SJCRH30 (cell line): Measurements from ENCODE around the gene MARS1. TPM values are rescaled to one million over a fixed set of nuclear protein-coding genes. Genes with fewer than 3 reads are reported as not detected.

Experiments used
- DNase-seq, 2 experiments: peaks; one replicate each; pipeline ENCODE4 v3.0.0-alpha.2; 2015 to 2020
- H3K27ac ChIP-seq: fragments of 250-450 bp; sonication (Bioruptor Pico); 2 replicates; pipeline ENCODE4 v1.5.1; 2020; ENCODE audit warnings: mild to moderate bottlenecking, moderate library complexity
- H3K27me3 ChIP-seq: fragments of 250-450 bp; sonication (Bioruptor Pico); 2 replicates; pipeline ENCODE4 v1.5.1; 2020; ENCODE audit warnings: mild to moderate bottlenecking, moderate library complexity
- H3K36me3 ChIP-seq: fragments of 250-450 bp; sonication (Bioruptor Pico); 2 replicates; pipeline ENCODE4 v1.5.1; 2020; ENCODE audit warnings: mild to moderate bottlenecking, moderate library complexity
- H3K4me1 ChIP-seq: fragments of 250-450 bp; sonication (Bioruptor Pico); 2 replicates; pipeline ENCODE4 v1.5.1; 2020; ENCODE audit warnings: mild to moderate bottlenecking, moderate library complexity
- H3K4me3 ChIP-seq: fragments of 250-450 bp; sonication (Bioruptor Pico); 2 replicates; pipeline ENCODE4 v1.5.1; 2020; ENCODE audit warnings: mild to moderate bottlenecking, moderate library complexity
- H3K9me3 ChIP-seq: fragments of 250-450 bp; sonication (Bioruptor Pico); replicated peaks from 2 replicates; pipeline ENCODE4 v1.5.1; 2020; ENCODE audit warnings: mild to moderate bottlenecking, moderate library complexity
- total RNA-seq: library from RNA; depleted of rRNA; stranded (reverse); fragments of >200 nt; shearing (Covaris generic); gene quantifications from 2 replicates; pipeline ENCODE4 v1.2.3, GENCODE V29; 2014

MARS1 gene
- total RNA-seq, 1 experiment from 2014 or later = 839 TPM

DNA sequence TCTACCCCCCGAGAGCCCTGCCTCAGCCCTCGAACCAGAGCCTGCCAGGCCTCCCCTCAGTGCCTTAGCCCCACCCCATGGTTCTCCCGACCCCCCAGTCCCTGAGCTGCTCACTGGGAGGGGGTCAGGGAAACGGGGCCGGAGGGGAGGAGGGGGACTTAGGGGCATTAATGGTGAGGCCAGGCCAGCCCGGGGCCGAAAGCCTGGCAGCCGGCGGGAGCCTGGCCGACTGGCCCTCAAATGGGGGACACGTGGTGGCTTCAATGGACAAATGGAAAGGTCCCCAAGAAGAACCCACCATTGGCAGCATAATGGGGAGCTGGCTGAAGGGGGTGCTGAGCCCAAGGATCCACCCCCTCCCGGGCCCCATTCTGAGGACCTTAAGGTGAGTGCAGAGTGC lies 40.3 kb downstream of the MARS1 start:
- DNase-seq = no peak
- no peak overlapping the region for H3K27ac ChIP-seq
- no peaks in the 10 kb centered on the region for H3K9me3 ChIP-seq
- no peaks in the 10 kb centered on the region for H3K27me3 ChIP-seq
- peaks cover 18% of the 10 kb centered on the region for H3K4me1 ChIP-seq
- H3K4me3 ChIP-seq = no peak overlapping the region
- peaks cover 59% of the 10 kb centered on the region for H3K36me3 ChIP-seq

DNA sequence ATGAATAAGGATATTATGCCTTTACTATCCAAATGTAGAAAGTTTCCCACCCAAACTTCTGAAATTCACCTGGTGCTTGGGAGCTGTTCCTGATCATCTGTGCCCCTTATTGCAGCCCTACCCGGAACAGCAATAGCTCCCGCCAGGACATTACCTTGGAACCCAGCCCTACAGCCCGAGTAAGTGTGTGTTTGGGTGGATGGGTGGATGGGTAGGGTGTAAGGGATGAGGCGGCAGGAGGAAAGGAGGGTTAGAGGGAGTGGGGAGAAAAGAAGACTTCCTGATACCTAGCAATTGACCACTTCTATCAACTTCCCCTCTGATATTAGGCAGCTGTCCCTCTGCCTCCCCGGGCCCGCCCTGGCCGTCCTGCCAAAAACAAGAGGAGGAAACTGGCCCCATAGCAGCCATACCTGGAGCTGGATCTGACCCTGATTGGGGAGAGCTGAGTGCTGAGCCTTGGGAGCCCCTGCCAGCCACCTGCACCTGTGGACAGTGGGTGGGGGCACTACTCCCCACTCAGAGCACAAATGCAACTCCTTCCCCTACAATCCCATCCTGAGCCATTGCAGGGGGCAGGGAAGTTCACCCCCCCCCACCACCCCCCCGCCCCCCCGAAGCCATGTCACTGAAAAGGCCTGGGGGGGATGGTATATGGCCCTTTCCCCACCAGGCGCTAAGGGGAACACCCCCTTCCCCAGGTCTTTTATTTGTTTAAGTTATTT lies 41.1 kb downstream of the MARS1 start:
- H3K36me3 ChIP-seq = peaks cover 59% of the 10 kb centered on the region
- H3K4me1 ChIP-seq = peaks cover 11% of the 10 kb centered on the region
- H3K9me3 ChIP-seq = no peaks in the 10 kb centered on the region
- H3K27me3 ChIP-seq = no peaks in the 10 kb centered on the region
- no peak overlapping the region for H3K4me3 ChIP-seq
- no peak overlapping the region for H3K27ac ChIP-seq
- no peak for DNase-seq

DNA sequence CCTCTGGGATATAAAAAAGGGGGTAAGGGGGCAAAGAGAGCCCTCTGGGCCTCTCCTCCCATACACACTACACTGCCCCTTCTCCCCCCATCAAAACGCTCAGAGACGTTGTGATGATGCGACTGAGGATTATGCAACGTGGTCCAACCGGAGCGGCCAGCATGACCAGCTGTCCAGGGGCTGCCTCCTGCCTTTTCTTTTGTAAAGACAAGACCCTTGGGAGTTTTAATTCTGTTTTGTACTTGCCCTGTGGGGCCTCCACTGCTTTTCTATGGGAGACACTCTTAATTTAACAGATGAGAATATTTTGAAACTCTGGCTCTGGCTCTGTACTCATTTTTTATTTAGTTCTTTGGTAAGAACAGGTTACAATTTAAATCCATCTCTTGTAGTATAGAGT lies 42.0 kb downstream of the MARS1 start:
- Histone ChIP-seq H3K27ac (no peak overlapping the region), H3K36me3 (peaks cover 59% of the 10 kb centered on the region), H3K9me3 (no peaks in the 10 kb centered on the region), H3K4me3 (no peak overlapping the region), H3K27me3 (no peaks in the 10 kb centered on the region), H3K4me1 (peaks cover 3% of the 10 kb centered on the region)
- DNase-seq = no peak

DNA sequence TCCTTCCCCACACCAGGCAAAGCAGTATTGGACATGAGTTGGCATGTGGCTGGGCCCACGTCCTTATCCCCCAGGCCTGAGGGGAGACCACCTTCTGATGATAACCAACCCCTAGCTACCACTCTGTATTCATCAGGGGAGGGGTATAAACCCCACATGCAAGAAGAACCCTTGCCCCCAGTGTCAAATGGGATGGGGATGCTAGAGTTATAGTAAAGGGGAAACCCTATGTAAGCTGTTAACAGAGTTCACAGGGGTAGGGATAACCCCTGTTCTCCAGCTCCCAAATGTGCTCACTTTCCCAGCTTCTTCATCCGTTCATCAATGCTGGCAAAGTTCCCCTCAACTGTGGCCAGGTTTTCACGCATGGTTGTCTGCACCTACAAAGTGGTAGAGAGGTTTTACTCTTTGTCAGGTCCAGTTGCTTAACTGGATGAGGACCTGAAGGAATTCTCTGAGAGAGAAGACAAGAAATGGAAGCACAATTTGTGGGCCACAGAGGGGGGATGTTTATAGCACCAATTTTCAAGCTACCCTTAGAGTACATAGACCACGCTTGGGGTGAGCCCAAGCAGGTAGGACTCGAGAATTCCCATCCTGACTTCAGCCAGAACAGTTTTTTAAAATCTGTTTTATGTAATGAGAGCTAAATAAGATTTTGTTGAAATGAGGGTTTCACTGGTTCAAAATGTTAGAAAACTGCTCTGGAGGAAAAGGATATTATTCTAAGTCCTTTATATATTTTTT lies 42.7 kb downstream of the MARS1 start:
- H3K27ac ChIP-seq = no peak overlapping the region
- no peaks in the 10 kb centered on the region for H3K4me1 ChIP-seq
- H3K9me3 ChIP-seq = no peaks in the 10 kb centered on the region
- DNase-seq = no peak
- no peak overlapping the region for H3K4me3 ChIP-seq
- 0 out of 2 replicates have a peak, but pooled peaks cover 3% of the 10 kb centered on the region for H3K27me3 ChIP-seq
- H3K36me3 ChIP-seq = peaks cover 53% of the 10 kb centered on the region

DNA sequence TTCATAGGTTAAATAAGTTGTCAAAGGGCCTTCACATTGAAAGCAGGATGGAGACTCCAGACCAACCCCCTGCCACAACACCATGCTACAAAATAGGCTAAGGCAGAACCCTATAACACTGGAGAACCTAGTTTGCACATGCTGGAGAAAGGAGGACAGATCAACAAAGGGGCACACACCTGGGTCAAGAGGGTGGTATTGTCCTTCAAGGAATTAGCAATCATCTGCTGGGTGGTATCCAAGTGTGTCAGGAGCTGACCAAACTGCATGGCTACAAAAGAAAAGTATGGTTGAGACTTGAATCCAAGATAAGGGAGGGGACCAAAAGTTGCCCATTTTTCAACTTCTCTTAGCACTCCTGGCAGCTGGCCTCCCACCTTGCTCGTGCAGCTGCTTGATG lies 44.0 kb downstream of the MARS1 start:
- DNase-seq = no peak
- peaks cover 15% of the 10 kb centered on the region; the same call in 1 of the 2 replicates for H3K27me3 ChIP-seq
- no peak overlapping the region for H3K27ac ChIP-seq
- no peaks in the 10 kb centered on the region for H3K4me1 ChIP-seq
- H3K9me3 ChIP-seq = no peaks in the 10 kb centered on the region
- no peak overlapping the region for H3K4me3 ChIP-seq
- H3K36me3 ChIP-seq = peaks cover 43% of the 10 kb centered on the region

DNA sequence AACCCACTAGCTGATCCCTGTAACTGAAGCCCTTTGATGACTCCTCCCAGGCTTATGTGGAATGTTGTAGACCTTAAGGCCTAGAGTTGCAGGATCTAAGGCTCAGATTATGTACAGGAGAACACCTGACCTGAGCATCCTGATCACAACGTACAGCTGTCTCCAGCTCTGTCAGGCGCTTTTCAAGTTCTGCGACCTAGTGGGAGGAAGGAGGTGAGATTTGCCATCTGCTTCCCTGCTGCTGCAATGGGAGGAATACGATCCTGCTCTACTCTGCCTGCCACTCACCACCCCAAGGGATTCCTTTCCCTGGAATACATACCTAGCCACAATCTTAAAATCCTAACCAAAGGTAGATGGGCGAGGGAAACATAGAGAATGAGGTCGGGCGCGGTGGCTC lies 45.2 kb downstream of the MARS1 start:
- Histone ChIP-seq H3K9me3 (no peaks in the 10 kb centered on the region), H3K36me3 (peaks cover 31% of the 10 kb centered on the region), H3K4me1 (no peaks in the 10 kb centered on the region), H3K27me3 (peaks cover 23% of the 10 kb centered on the region; the same call in 1 of the 2 replicates), H3K4me3 (no peak overlapping the region), H3K27ac (no peak overlapping the region)
- no peak for DNase-seq

DNA sequence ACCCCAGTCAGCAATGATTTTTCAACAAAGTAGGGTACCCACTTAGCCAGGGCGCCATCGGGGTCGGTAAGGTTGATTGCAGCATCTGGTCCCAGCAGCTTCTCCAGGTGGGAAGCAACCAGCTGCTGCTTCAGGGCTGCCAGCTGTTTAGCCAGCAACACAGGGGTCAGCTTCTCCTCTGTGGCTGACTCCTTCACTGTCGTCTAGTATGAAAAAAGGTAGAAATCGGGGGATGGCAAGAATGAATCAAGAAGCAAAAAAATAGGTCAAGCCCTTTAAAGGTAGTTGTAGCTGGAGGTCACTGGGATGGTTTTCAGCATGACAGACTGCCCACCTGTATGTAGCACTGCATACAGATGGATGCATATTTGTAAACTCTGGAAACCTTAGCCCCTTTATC lies 46.4 kb downstream of the MARS1 start:
- DNase-seq = no peak
- Histone ChIP-seq H3K4me3 (no peak overlapping the region), H3K9me3 (no peaks in the 10 kb centered on the region), H3K27ac (no peak overlapping the region), H3K4me1 (no peaks in the 10 kb centered on the region), H3K27me3 (peaks cover 35% of the 10 kb centered on the region), H3K36me3 (peaks cover 21% of the 10 kb centered on the region)

DNA sequence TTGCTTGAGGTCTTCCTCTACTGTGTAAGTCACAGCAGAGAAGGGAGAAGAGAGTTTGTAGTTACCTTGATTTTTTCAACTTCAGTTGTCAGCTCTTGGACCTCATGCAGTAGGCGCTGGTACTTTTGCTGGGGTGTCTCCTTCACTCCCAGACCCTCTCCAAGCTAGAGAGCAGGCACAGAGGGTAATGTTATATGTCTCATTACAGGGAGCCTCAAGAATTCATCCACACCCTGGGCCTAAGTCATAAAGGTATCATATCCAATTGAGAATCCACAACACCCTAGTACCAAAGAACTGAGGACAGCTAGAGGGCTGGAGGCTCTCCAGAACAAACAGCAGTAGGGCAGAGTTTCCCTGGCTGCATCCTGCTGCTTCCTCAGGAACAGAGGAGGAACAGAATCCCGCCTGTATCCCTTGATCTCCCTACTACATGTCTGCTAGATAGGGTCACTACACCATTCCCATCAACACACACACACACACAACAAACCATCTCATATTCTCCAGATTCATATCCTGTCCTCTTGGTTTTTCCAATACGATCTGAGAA lies 47.2 kb downstream of the MARS1 start:
- H3K27me3 ChIP-seq = peaks cover 40% of the 10 kb centered on the region
- peaks cover 14% of the 10 kb centered on the region for H3K36me3 ChIP-seq
- no peak overlapping the region for H3K4me3 ChIP-seq
- H3K27ac ChIP-seq = no peak overlapping the region
- H3K4me1 ChIP-seq = no peaks in the 10 kb centered on the region
- no peaks in the 10 kb centered on the region for H3K9me3 ChIP-seq
- no peak for DNase-seq

DNA sequence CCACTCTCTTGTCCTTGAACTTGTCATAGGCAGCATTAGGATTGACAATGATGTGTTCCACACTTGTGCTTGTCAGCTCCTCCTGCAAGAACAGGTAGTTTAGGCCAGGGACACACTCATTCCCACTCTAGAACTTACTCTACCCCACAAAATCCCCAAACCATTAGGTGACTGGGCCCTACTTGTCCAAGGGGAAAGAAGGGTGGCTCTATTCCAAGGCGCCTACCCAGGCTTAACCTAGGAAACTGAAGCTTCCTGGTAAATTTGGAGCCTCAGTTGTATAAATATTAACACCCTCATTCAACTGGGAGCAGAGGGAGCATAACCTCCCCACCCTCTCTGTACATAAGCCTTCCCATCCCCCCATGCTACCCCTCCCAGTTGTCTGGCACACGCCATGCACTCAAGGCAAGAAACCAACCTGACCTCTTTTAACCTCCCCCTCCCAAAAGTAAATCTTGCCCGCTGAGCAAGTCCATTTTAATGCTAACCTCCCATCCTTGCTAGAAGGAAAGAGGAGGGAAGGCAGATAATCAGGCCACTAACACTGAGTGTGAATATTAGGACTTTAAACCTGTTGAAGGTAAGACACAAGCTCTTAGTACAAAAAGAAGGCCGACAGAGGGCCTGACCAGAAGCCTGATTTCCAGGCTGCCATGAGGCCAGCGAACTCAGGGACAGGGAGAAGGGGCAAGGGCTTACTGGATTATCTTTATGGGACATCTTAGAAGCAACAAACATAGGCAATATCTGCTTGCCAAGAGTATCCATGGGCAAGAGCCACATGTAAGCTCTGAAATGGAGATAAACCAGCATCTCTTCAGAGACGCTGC lies 48.1 kb downstream of the MARS1 start:
- peaks cover 6% of the 10 kb centered on the region; the same call in 1 of the 2 replicates for H3K36me3 ChIP-seq
- no peaks in the 10 kb centered on the region for H3K4me1 ChIP-seq
- H3K9me3 ChIP-seq = no peaks in the 10 kb centered on the region
- peaks cover 49% of the 10 kb centered on the region for H3K27me3 ChIP-seq
- no peak for DNase-seq
- no peak overlapping the region for H3K27ac ChIP-seq
- H3K4me3 ChIP-seq = no peak overlapping the region

DNA sequence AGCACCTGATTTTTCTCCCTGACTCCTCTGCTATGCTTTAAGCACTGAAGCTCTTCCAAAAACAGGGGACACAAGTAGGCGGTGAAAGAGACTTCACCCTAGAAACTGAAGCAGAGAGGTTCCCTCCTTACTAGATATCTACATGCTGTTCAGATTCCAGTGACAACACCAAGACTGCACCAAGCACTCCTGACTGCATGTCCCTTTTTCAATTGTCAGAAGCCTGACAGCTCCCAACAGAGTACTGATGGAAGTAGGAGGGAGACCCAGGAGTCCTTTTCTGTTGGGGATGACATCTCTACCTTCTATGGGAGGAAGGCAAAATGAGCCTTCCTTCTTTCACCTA lies 48.7 kb downstream of the MARS1 start:
- Histone ChIP-seq H3K4me1 (no peaks in the 10 kb centered on the region), H3K4me3 (no peak overlapping the region), H3K27ac (no peak overlapping the region), H3K27me3 (peaks cover 55% of the 10 kb centered on the region), H3K9me3 (no peaks in the 10 kb centered on the region), H3K36me3 (peaks cover under 1% of the 10 kb centered on the region; the same call in 1 of the 2 replicates)
- DNase-seq = no peak

DNA sequence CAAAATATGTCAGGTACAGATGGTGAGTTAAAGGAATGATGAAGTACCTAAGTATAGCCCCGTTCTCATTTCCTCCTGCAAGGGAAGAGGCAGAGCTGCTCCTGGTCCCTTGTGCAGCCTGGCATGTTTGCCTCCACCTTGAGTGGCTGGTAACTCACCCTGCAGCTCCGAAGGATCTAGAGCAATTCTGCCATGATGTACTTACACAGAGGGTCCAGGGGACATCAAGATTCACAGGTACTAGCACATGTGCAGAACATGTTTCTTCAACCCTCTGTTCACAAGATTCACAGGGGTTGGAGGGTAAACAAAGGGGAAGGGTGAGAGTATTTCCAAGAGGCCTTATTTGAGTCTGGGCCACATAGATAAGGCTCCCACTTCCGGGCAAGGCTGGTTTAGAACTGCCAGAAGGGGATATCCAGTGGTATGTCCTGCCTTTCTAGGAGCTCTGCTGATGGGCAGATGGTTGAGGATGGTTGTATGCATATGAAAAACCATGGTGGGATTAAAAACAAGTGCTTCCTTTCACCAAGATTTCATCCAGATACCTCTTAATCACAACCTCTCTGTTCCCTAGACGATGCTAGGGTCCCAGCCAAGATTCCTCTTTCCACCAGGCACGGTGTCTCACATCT lies 51.4 kb downstream of the MARS1 start:
- no peaks in the 10 kb centered on the region for H3K36me3 ChIP-seq

DNA sequence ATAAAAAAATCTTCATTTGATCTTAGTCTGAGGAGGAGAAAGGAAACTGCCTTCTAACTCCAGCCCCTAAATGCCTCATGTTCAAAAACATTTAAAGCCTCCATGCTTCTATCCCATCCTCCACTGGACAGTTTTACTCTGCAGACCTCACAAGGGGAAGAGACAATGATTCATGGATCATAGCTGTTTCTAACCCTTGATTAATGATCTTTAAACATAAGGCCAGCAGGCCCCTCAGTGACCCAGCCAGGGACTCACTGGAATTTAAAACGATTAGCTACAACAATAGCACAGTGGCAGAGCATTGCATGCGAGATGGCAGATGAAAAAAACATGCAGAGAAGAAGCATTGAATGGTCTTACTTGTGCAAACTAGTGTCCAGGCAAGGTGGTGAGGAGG lies 53.1 kb downstream of the MARS1 start:
- no peaks in the 10 kb centered on the region for H3K4me1 ChIP-seq
- no peaks in the 10 kb centered on the region for H3K9me3 ChIP-seq
- H3K27me3 ChIP-seq = peaks cover 57% of the 10 kb centered on the region
- no peak for DNase-seq
- H3K27ac ChIP-seq = no peak overlapping the region
- no peaks in the 10 kb centered on the region for H3K36me3 ChIP-seq
- no peak overlapping the region for H3K4me3 ChIP-seq

More for the DNA sequence above, 51.4 kb downstream of the MARS1 start:
- Histone ChIP-seq H3K4me3 (no peak overlapping the region), H3K4me1 (no peaks in the 10 kb centered on the region), H3K9me3 (no peaks in the 10 kb centered on the region), H3K27ac (no peak overlapping the region), H3K27me3 (peaks cover 65% of the 10 kb centered on the region)
- DNase-seq = no peak

DNA sequence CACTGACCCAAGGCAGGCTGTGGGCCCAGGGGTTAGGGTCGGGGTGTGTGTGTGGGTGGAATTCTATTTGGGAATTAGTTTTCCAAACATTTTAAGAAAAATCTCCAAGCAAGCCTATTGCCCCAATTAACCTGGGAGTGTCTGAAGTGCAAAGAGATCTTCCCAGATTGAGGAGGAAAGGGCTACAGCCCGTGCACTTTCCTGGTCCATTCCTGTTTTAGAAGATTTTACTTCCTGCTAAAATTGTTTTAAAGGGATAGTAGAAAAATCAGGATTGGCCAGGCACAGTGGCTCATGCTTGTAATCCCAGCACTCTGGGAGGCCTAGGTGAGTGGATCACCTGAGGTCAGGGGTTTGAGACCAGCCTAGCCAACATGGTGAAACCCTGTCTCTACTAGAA lies 53.8 kb downstream of the MARS1 start:
- H3K4me1 ChIP-seq = no peaks in the 10 kb centered on the region
- no peaks in the 10 kb centered on the region for H3K9me3 ChIP-seq
- no peak for DNase-seq
- H3K27ac ChIP-seq = no peak overlapping the region
- no peak overlapping the region for H3K4me3 ChIP-seq
- H3K27me3 ChIP-seq = peaks cover 50% of the 10 kb centered on the region
- H3K36me3 ChIP-seq = no peaks in the 10 kb centered on the region

DNA sequence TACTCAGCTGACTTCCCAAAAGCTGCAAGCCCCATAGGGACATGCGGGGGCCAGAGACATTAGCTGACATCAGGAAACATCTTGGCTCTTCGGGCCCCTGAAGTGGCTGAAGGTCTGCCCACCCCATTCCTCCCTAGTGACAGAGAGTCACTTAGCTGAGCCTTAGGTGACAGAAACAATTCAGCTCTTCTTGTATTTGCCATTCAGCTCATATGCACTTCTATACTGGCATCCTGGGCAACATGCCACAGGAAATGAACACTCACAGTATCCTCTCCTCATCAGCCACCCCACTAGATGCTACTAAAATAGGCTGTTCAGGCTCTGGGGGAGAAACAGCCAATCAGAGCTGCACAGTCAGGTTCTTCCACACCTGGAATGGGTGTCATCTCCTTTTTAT lies 55.7 kb downstream of the MARS1 start:
- Histone ChIP-seq H3K4me1 (no peaks in the 10 kb centered on the region), H3K9me3 (no peaks in the 10 kb centered on the region), H3K4me3 (no peak overlapping the region), H3K36me3 (no peaks in the 10 kb centered on the region), H3K27ac (no peak overlapping the region), H3K27me3 (peaks cover 37% of the 10 kb centered on the region)
- no peak for DNase-seq
